Skeletal muscle cell (primary cell): Measurements from ENCODE around the gene CCDC138.
"Not testable (repeated sequence)": the region's sequence is repeated elsewhere in the genome, so short reads cannot be mapped to it uniquely, and the experiment has no call there.

ENCODE experiments used
- DNase-seq: peaks from one replicate; pipeline ENCODE4 v3.0.0-alpha.2; 2010; ENCODE audit warnings: low read depth
- H3K4me3 ChIP-seq: 2 replicates; pipeline ENCODE4 v1.5.1; 2011; ENCODE audit warnings: low read depth, mild to moderate bottlenecking, control low read depth, low read length, moderate library complexity

The CCDC138 gene, protein sequence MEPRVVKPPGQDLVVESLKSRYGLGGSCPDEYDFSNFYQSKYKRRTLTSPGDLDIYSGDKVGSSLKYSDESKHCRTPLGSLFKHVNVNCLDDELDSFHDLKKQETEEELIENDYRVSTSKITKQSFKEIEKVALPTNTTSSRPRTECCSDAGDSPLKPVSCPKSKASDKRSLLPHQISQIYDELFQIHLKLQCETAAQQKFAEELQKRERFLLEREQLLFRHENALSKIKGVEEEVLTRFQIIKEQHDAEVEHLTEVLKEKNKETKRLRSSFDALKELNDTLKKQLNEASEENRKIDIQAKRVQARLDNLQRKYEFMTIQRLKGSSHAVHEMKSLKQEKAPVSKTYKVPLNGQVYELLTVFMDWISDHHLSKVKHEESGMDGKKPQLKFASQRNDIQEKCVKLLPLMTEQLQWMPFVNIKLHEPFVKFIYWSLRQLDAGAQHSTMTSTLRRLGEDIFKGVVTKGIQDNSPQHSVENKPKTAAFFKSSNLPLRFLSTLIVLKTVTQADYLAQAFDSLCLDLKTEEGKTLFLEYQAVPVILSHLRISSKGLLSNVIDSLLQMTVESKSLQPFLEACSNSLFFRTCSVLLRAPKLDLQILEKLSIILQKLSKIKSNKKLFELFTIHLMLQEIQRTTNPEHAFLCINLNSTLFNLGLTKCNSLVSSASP

DNA sequence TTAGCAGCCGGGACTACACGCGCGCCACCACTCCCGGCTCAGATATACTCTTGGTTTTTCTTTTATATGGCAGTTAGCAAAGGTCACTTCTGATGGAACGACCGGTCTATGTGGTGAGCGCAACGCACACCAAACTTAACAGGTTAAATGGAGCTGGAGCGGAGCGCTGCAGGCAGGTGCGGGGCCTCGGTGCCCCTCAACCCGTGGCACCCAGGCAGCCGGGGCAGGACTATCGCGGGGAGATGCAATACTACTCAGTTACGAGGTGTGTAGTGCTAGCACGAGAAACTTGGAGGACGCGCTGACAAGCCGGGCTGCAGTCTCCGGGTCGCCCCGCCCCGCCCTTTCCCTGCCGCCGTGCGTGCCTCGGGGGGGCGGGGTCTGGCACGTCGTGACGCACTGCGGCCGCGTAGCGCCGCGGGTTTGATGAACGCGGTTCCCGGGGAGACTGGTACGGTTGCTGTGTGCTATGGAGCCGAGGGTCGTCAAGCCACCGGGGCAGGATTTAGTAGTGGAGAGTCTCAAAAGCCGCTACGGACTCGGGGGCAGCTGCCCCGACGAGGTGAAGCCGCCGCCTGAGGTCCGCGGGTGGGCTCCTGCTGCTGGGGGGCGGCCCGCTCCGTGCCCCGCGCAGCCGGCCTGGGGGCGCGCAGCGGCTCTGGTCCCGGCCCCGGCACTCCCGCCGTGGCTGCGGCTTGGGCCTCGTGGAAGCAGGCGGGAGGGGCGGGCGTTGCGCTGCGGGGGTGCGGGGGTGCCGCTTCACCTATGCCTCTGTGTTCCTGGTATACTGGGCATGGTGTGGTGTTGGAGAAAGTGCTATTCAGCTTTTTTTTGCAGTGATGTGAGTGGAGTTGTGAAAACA lies at the start of gene CCDC138:
Gene CCDC138 (plus strand): TSS at position 418 of the 862 bp plus-strand sequence. CDS start 52 bp downstream, at position 470.
- H3K4me3 ChIP-seq = peak within 1 kb of the TSS; percentile 73
- peak; percentile 57 for DNase-seq

DNA sequence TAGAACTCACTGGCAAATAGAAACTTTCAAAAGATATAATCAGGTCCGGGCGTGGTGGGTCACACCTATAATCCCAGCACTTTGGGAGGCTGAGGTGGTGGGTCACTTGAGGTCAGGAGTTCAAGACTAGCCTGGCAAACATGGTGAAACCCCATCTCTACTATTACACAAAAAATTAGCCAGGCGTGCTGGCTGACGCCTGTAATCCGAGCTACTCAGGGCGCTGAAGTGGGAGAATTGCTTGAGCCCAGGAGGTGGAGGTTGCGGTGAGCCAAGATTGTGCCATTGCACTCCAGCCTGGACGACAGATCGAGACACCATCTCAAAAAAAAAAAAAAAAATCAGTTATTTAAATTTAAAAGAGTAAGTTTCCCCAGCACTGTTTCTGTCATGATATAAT lies 28.6 kb upstream of the CCDC138 start:
- not testable (repeated sequence) for DNase-seq, H3K4me3 ChIP-seq

DNA sequence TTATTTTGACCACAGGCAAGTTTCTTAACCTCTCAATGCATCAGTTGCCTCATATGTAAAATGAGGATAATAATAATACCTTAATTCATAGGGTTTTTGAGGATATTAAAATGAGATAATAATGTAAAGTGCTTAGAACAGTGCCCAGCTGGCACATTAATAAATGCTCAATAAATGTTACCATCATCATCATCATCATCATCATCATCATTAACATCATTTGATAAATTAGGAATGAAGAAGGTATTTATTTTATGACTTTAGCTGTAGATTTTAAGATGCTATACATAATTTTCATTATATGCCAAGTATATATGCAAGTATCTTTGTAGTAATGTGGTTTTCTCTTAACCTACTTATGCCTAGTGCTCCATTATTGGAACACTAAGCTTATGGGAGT lies 24.0 kb upstream of the CCDC138 start:
- not testable (repeated sequence) for H3K4me3 ChIP-seq

DNA sequence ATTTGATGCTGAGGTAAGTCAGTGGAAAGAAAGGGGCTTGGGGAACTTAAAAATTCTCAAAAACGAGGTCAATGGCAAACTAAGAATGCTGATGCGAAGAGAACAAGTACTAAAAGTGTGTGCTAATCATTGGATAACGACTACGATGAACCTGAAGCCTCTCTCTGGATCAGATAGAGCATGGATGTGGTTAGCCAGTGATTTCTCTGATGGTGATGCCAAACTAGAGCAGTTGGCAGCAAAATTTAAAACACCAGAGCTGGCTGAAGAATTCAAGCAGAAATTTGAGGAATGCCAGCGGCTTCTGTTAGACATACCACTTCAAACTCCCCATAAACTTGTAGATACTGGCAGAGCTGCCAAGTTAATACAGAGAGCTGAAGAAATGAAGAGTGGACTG lies 19.9 kb upstream of the CCDC138 start:
- not testable (repeated sequence) for DNase-seq, H3K4me3 ChIP-seq

More for the DNA sequence above, 24.0 kb upstream of the CCDC138 start:
- not testable (repeated sequence) for DNase-seq

DNA sequence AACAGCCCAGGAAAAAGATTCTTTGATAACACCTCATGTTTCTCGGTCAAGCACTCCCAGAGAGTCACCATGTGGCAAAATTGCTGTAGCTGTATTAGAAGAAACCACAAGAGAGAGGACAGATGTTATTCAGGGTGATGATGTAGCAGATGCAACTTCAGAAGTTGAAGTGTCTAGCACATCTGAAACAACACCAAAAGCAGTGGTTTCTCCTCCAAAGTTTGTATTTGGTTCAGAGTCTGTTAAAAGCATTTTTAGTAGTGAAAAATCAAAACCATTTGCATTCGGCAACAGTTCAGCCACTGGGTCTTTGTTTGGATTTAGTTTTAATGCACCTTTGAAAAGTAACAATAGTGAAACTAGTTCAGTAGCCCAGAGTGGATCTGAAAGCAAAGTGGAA lies 18.7 kb upstream of the CCDC138 start:
- not testable (repeated sequence) for H3K4me3 ChIP-seq, DNase-seq

DNA sequence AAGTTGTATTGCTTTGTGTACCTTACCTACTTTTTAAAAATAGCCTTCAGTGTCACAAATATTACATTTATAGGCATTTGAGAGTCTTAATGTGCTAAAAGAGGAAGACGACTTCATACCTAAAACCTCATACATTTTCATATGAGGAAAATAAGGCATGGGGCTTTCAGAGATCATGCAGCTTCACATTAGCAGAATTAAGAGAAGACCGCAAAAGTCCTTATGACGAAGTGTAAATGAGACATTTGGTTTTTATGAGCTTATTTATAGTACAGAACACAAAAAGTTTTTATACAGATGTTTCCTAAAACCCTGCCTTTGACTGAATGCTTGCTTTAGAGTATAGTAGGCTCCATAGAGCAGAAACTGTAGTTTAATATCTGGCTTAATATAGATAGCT lies 10.1 kb upstream of the CCDC138 start:
- no peak overlapping the region for H3K4me3 ChIP-seq

DNA sequence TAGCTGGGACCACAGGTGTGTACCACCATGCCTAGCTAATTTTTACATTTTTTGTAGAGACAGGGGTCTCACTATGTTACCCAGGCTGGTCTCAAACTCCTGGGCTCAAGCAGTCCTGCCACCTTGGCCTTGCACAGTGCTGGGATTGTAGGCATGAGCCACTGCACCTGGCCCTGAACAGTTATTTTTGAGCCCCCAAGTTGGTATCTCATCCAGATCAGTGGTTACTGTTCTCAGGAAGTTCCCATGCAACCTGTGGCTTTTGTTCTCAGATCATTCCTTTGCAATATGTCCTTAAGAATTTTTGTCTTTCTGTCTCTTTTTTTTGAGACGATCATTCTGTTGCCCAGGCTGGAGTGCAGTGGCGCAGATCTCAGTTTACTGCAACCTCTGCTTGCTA lies 7.7 kb upstream of the CCDC138 start:
- H3K4me3 ChIP-seq = no peak overlapping the region
- DNase-seq = no peak

More for the DNA sequence above, 10.1 kb upstream of the CCDC138 start:
- no peak for DNase-seq

DNA sequence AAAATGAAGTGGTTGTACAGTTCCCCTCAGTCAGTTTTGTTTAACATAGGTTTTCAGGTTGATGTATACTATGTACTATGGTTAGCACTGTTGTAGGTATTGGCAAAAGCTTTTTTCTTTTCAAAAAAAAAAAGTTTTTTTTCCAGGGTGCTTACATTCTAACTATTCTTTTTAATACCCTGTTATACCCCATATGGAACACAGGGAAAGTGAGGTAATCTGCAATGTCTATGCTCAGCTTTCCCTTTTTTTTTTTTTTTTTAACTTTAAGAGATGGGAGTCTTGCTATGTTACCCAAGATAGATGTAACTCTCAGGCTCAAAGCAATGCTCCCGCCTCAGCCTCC lies 590 bp upstream of the CCDC138 start:
- peak; percentile 11 for DNase-seq
- peak overlapping the region; percentile 73 for H3K4me3 ChIP-seq

DNA sequence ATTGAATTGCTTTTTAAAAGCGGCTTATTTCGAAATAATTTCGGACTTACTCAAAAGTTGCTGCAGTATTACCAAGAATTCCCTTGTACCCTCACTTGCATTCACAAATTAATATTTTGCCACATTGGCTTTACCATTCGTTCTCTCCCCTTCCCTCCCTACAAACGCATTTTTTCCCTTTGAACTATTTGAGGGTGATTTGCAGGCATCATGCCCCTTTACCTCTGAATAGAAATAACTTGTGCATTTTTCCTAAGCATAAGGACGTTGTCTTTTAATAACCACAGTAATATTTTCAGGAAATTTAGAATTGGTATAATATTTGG lies 608 bp downstream of the CCDC138 start:
- H3K4me3 ChIP-seq = peak overlapping the region; percentile 73
- no peak for DNase-seq

DNA sequence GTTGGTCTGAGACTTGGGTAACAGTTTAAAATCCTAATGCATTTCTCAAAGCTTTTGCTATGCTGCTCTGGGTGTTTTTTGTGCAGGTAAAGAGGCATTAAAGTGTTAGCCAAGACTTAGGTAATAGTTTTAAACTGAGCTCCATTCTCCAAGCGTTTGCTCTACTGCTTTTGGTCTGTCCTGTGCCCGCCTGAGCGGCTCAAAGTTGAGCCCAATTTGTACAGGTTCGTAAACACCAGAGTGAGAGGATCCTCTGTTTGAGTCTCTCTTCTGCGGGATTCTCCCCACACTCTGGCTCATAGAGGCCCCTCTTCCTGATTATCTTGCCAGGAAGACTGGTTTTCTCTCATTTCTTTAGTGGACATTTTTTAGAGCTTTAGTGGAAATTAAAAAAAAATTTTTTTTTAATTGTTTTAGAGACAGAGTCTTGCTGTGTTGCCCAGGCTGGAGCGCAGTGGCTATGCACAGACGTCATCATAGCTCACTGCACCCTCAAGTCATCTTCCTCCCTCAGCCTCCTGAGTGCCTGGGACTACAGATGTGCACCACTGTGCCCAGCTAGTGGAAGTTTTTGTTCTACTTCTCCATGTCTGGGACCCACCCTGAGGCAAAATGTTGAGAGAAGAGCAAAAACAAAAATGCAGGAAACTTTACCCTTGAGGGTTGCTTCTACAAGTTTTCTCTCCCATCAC lies 16.6 kb downstream of the CCDC138 start:
- DNase-seq = no peak

DNA sequence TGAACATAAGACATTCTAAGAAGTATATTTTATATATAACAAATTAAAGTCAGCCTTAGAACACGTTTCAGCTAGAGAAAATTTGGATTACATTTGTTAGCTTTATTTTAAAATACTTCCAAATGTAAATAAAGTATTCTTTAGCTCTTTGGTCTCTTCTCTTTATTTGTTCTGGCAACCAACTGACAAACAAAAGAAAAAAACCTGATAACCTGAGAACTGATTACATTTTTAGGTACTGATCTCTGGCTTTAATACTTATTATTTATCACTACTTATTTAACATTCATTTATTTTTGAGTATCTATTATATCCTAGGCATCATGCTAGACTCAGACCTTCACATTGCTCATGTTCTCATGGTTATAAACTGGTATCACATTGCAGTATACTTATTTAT lies 18.5 kb downstream of the CCDC138 start:
- DNase-seq = no peak
- H3K4me3 ChIP-seq = no peak overlapping the region

More for the DNA sequence above, 16.6 kb downstream of the CCDC138 start:
- H3K4me3 ChIP-seq = no peak overlapping the region

DNA sequence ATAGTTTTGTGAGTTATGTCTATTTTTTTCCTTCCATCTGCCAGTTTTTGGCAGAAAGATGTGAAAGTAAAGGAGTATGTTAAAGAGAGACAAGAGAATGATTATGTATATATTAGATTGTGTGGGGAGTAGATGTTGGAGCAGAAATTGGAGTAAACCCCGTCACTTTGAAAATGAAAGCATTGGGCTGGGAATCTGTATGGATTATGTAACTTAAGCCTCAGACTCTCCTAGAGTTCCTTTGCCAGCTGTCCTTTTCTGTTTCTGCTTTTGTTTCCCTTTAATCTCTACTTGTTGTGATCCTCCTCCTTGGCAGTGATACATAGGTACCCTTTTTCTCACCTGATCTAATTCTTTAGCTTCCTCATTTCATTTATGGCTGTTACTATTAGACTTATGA lies 19.2 kb downstream of the CCDC138 start:
- DNase-seq = no peak
- H3K4me3 ChIP-seq = no peak overlapping the region

DNA sequence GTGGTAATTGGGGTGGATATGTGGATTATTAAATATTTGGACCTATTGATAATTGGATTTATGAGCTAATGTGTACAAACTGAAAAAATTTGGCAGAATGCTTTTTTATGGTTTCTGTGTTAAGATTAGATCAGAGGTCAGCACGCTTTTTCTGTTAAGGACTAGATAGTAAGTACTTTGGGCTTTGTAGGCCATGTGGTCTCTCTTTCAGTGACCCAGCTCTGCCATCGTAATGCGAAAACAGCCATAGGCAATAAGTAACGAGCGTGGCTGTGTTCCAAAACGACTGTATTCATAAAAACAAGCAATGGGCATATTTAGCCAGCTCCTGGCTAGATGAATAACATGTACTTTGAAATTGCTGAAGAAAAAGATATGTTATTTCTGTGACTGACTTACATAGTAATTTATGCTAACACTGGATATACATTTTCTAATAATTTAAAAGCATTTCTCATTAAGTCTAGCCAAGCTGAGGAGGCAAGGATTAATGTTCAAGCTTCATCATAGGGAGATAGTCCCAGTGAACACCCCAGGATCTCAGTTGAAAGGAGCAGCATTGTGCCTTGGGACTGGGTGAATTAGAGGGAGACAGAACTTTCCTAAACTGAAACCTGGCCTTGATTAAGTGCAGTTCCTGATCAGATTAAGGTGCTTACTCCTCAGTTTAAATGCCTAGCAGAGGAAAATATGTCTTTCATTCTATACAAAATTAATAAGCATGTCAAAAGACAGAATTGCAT lies 20.0 kb downstream of the CCDC138 start:
- DNase-seq = no peak

DNA sequence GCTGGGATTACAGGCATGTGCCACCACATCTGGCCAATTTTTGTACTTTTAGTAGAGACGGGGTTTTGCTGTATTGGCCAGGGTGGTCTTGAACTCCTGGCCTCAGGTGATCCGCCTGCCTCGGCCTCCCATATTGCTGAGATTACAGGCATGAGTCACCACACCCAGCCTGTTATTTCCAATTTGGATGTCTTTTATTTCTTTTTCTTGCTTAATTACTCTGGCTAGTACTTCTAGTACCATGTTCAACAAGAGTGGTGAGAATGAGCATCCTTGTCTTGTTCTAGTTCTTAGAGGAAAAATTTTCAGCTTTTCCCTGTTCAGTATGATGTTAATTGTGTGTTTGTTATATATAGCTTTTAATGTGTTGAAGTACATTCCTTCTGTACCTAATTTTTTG lies 23.4 kb downstream of the CCDC138 start:
- DNase-seq = no peak
- H3K4me3 ChIP-seq = no peak overlapping the region

More for the DNA sequence above, 20.0 kb downstream of the CCDC138 start:
- no peak overlapping the region for H3K4me3 ChIP-seq

DNA sequence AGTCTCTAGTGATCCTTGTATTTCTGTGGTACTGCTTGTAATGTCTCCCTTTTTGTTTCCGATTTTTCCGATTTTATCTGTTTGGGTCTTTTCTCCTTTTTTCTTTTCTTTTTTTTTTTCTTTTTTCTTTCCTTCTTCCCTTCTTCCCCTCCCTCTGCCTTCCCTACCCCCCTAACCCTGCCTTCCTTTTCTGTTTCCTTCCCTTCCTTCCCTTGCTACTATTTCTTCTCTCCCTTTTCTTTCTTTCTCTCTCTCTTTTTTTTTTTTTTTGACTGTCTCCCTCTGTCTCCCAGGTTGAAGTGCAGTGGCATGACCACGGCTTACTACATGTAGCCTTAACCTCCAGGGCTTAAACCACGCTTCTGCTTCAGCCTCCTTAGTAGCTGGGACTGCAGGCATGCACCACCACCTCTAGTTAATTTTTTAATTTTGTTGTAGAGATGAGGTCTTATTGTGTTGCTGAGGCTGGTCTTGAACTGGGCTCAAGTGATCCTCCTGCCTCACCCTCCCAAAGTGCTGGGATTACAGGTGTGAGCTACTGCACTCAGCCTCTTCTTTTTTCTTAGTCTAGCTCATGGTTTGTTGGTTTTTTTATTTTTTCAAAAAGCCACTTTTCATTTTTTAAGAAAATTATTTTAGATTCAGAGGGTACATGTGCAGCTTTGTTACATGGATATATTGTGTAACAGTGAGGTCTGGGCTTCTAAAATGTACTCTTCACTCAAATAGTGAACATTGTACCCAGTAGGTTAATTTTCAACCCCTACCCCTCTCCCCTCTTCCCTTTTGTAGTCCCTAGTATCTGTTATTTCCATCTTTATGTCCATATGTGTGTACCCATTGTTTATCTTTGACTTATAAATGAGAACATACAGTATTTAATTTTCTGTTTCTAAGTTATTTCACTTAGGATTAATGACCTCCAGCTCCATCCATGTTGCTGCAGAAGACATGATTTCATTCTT lies 24.7 kb downstream of the CCDC138 start:
- DNase-seq = no peak
- H3K4me3 ChIP-seq = no peak overlapping the region

DNA sequence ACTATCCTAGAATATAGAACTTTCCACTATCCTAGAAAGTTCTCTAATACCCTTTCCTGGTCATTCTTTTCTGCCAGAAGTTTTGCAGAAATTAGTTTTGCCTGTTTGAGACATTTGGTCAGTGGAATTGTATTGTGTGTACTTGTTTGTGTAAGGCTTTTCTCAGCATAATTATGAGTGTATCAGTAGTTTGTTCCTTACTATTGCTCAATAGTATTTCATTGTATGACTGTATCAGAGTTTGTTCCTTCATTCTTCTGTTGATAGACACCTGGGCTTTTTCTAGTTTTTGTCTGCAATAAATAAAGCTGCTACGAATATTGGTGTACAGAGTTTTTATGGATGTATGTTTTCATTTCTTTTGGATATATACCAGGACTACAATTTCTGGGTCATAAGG lies 27.2 kb downstream of the CCDC138 start:
- DNase-seq = no peak
- no peak overlapping the region for H3K4me3 ChIP-seq

DNA sequence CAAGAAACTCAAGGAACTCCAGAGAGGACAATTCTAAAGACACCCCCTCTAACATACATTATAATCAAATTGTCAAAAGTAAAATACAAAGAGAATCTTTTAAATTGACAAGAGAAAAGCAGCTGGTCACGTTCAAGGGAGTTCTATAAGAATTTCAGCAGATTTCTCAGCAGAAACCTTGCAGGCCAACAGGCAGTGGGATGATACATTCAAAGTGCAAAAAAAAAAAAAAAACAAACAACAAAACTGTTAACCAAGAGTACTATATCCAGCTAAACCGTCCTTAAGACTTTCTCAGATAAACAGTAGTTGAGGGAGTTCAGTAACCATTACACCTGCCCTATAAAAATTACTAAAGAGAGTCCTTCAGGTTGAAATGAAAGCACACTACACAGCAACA lies 33.9 kb downstream of the CCDC138 start:
- H3K4me3 ChIP-seq = no peak overlapping the region
- DNase-seq = no peak

DNA sequence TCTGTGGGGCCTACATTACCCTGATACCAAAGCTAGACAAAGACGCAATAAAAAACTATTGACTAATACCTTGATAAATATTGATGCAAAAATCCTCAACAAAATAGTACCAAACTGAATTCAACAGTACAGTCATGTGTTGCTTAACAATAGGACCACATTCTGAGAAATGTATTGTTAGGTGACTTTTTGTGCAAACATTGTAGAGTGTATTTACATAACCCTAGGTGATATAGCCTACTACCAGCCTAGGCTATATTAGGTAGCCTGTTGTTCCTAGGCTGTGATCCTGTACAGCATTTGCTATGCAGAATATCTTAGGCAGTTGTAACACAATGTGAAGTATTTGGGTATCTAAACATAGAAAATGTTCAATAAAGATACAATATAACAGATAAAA lies 36.7 kb downstream of the CCDC138 start:
- H3K4me3 ChIP-seq = no peak overlapping the region
- no peak for DNase-seq
